NCI-H128 (cell line): ENCODE measurements around the gene MAP1LC3B2.

Experiments used
- DNase-seq: peaks from one replicate; lab custom pipeline; 2025; ENCODE audit not compliant: unreplicated experiment; lab: John Stamatoyannopoulos, UW

Gene MAP1LC3B2

DNA sequence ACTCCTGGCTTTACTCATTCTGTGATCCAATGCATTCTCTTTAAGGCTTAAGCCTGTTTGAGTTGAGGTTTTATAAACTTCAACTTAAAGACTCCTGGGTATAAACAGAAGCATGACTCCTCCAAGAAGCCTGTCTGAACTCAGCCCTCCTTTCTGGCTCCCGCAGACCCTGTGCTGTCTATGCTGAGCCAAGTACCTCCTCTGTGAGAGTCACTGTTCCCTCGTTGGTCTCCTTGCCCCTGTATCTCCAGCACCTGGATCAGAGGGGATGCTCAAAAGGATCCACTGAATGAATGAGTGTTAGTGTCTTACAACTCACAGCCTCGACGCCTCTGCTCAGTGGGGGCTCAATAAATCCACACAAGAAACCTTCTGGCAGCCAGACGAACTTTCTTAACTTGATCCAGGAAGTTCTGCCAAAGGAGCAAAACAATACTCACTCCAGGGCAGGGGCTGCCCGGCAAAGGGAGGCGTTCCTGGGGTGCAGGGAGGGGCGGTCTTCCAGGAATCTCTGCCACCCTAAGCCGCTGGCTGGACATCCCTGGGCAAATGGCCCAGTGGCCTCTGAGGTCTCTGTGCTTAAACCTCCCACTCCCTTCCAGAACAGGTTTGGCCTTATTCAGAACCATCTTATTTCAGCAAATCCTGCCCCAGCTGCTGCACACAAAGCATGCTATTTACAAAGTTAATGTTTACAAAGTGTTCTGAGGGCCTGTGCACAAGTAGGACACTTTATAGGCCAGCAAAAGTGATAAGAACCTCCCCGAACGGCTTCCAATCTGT is 32.9 kb downstream of the MAP1LC3B2 start:
- no peak for DNase-seq

- DNase-seq = no peak
These were observed 33.5 kb downstream of the MAP1LC3B2 start for GRCh38 chr12:116592731-116593130.

DNA sequence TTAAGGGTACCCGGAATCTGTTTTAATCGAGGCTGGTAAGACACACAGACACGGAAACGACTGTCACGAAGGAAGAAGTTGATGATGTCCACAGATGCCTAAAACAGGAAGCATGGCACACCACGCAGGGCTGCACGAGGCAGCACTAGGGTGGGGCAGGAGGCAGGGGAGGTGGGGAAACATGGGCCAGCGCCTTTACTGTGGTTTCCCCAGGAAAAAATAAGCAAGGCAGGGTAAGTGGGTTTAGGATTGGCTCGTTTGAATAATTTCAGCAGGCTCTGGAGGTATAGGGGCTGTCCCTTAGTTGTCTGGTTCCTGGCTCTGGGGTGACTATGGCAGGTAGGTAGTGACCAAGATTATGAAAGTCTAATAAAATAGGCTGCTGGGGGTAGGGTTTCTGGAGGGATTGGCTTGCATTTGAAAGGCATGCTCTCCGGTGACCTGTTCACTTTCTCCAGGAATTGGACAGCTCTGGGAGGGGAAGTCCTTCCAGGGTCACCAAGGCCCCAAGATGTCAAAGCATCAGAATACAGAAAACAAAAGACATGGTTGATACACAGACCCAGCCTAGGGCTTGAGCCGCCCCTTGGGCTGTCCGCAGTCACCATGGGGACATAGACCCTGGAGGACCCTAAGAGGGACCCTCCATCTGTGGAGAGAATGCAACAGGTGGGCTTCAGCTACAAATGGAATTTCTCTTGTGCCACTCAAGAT is 35.3 kb downstream of the MAP1LC3B2 start:
- DNase-seq = no peak

GRCh38 chr12:116595186-116595585 is 36.0 kb downstream of the MAP1LC3B2 start:
- DNase-seq = no peak

- no peak for DNase-seq
These were observed 36.5 kb downstream of the MAP1LC3B2 start for GRCh38 chr12:116595672-116596071.

DNA sequence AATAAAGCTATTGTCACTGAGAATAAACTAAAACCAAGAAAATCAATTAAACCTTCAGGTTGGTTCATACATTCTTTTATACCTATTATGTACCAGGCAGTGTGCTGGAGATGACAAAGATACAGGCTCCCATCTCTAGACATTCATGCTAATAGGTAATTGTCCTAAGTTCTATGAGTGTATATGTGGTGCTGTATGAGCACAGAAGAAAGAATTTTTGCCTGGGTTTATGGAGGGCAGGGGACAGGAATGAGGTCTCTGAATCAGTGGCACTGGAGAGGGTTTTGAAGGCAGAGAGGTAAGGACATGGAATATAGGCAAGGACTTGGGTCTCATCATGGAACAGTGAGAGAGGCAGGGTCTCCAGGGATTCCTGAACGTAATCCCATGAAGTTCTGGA is 38.7 kb downstream of the MAP1LC3B2 start:
- no peak for DNase-seq

DNA sequence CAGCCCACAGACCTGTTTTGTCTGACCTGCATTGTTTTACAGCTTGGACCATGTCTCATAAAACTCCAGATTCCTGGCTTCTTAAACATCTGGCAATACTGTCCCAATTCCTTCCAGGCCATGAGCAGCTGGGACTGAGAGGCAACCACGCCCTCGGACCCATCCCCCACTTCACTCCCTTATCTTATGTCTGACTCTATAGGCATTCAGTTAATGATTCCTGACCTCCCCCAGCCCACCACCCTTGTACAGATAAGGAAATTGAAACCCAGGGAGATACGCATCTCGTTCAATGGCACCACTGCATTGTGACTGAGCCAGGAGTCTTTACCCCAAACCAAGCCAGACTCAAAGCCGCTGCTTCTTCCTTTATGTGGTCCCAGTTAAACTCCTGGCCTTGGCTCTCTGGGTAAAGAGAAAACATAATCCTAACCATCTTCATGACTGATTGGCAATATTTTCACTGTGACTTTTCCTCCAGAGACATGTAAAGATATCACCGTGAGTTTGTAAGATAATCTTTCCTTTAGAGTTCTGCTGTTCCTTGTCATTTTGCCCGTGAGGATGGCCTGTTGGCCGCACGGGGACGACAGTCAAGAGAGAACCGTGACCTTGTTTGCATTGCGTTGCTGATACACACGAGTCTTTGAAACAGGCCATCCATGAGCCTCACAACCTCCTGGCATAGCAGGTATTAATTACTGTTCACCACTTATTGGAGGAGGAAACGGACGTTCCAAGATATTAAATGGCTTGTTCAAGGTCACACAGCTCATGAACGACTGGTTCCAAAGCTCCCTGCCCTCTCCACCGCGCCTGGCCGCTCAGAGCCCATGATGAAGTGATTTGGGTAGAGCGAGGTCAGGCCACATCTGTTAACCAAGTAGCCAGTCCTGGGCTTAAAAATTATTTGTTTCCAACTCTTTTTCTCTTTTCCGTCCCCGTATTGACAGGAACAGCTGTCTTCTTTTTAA is 39.4 kb downstream of the MAP1LC3B2 start:
- DNase-seq = no peak

- DNase-seq = no peak
These were observed 40.3 kb downstream of the MAP1LC3B2 start for GRCh38 chr12:116599285-116600136.

DNA sequence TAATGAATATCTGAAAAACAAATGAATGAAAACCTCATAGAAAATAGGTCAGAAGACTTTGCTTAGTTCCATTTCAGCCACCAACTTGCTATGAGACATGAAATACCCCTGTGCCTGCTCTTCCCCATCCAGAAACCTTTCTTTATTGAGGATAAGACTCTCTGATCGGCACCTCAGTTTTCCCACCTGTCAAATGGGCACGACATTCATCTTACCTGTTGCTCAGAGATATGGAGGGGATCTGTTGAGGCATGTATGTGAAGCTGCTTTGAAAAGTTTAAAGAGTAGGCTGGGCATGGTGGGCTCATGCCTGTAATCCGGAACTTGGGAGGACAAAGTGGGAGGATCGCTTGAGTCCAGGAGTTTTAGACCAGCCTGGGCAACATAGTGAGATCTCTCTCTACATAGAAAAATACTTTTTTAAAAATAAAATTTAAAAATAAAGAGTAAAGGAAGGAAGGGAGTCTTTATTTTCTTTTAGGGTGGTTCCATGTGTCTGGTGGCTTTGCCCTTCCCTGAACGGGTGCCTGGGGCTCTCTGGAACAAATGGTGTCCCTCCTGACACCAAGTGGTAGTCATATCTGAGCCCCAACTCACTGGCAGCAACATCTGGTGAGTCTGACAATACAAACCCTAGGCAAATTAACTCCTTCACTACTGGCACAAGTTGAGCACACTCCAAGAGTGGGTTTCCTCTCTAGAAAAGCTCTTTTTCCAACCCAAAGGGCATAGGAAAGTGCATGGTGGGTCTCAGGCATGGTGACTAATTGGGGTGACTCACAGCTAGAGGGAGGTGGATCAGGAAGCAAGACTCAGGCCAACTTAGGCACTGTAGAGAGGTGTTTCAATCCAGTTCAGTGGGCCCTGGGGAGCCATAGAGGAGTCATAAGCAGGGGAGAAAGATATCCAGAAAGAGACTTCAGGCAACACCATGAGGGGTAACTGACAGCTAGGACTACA is 42.1 kb downstream of the MAP1LC3B2 start:
- no peak for DNase-seq

- no peak for DNase-seq
These were observed 43.0 kb downstream of the MAP1LC3B2 start for GRCh38 chr12:116601933-116602810.

DNA sequence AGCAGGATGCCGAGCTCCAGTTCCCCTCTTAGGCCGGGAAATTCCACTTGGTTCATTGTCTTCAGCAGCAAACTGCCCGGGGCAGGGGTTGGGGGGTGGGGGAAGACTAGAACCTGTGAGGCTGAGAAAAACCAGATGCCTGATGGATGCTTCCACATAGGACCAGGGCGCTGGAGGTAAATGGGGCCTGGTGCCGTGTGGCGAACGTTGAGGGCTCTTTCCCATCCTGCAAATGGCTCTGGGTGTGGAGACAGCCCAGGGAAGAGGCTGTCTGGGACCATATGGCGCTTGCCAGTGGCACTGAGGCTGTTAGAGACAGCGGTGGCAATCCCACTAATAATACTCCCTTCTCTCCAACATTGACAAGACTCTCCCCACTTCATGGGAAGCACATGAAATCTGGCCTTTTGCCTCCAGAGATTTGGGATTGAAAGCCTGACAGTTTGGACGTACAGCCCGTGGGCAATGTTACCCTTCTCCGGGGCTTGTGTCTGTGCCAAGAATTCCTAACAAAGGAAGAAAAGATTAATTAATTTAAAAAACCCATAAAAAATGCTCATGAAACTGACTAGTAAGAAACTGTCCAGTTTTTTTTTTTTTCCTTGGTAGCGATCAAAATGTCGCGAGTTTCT is 44.5 kb downstream of the MAP1LC3B2 start:
- no peak for DNase-seq

DNA sequence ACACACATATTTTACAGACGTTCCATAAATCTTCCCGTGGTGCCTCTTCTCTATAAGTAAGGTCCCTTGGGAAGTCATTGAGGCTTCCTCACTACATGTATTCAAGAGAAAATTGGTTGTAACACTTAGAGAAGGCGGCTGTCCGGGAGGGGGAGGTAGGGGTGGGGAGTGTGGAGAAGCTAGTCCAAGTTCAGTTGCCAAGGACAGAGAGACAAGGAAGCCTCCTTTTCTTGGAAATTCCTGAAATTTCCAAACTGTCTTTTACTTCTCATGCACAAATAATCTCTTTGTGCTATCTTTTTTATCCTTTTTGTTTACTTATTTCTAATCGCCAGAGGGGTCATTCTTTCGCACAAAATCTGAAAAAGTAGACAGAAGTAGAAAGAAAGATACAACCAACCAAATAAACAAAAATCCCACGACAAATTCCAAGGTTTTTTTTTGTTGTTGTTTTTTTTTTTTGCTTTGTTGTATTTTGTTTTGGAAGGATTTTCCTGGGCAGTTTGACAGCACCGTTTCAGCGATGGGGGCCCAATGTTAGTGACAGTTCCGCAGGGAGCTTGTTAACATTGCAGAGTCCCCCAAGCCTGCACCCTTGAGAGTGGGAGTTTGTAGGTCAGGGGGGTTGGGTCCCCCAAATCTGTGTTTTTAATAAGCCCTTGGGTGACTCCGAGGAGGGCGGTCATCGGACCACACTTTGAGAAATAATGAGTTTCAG is 45.2 kb downstream of the MAP1LC3B2 start:
- no peak for DNase-seq

DNA sequence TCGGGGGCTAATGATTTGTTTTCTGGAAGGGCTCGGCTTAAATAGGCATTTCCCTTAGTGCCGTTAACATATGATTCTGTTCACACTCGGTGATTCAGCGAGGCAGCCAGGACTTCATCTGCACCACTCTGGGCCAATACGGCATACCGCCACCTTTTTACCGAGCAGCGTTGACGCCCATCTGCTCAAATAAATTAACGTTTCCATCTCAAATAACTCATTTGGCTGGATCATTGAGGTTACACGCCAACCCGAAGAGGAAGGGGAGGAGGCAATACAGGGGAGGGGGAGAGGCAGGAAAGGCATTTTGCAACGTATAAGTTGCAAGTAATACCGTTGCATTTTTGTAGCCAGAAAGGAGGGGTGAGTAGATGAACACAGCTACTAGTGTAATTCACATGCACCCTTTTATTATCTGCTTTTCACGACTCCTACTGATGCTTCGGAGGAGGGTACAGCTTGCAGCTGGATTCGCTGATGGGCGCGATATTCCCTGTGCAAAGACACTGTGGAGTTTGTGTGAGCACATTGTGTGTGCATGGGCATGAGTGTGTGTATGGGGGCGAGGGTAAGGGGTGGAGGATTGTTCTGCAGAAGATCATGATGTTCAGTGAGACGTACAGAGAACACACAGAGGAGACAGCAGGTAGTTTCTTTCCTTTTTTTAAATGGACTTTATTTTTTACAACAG is 45.9 kb downstream of the MAP1LC3B2 start:
- DNase-seq = no peak

DNA sequence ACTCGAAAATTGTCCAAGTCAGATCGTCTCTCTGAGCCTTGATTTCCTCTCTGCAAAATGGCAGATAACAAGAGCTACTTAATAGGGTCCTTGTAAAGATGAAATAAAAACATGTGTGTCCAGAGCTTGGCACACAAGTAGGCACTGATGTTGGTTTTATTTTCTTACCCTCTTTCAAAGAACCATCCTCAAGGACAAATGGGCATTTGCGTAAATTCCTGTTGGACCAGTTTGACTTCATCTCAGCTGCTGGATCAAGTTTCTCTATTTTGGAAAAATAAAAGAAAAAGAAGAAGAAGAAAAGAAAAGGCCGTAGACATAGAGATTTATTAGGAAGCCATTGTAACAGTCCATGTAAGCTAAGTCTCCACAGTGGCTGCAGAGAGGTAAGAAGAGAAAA is 47.2 kb downstream of the MAP1LC3B2 start:
- DNase-seq = no peak

DNA sequence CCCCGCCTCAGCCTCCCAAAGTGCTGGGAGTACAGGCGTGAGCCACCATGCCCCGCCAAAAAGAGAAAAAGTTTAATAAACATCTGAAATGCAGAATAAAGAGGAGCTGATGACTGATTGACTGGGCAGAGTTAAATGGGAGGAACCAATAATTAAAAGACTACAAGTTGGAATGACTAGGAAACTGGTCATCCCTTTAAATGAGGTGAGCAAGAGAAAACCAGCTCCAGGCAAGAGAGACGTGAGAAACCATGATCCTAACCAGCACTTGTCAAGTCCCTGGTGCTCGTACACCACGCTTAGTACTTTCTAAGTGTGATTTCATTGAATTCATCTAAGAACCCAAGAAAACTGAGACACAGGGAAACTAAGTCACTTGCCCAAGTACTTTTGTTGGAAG is 47.9 kb downstream of the MAP1LC3B2 start:
- no peak for DNase-seq

DNA sequence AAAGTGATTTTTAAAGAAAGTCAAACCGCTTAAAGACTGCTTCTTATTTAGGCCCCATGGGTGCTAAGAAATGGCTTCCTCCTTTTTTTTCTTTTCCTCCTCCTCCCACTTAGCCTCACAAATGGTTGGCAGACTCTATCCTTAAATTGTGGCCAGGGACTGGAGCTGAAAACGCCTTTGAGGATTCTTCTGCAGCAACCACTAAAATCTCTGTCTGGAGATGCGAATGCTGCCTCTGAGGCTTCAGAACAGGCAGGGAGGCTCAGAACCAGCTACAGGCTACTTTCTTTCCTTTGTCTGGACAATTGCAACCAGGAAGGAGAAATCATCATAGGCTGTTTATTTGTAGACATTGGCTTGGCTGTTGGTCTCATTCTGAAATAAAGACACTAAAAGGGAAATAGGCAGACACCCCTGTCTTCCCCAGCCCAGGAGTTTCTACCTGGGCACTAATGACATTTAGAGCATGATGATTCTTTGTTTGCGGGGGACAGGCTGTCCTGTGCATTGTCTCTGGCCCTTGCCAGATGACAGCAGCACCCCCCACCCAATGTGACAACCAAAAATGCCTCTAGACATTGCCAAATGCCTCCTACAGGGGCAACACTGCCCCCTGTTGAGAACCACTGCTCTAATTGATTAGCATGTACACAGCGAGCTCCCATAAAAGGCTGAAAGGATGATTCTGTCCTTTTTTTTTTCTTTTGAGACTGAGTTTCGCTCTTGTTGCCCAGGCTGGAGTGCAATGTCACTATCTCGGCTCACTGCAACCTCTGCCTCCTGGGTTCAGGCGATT is 50.3 kb downstream of the MAP1LC3B2 start:
- no peak for DNase-seq
